Activated naive CD4-positive, alpha-beta T cell treated with Interleukin-2 at 50 U/mL for 16 hours (primary cell): Measurements from ENCODE around the gene GRK6.
"Not testable (repeated sequence)": the region's sequence is repeated elsewhere in the genome, so short reads cannot be mapped to it uniquely, and the experiment has no call there.

Source experiments
- DNase-seq: peaks from one replicate; pipeline ENCODE4 v3.0.0-alpha.2; 2020

GRK6 gene

GRCh38 chr5:177399997-177400868 is 26.2 kb upstream of the GRK6 start, which contains the start of gene PFN3:
PFN3 (minus strand) TSS chr5:177400661; CDS start chr5:177400576, 85 bp downstream.
- DNase-seq, result no peak

- DNase-seq, result peak; percentile 76
These were observed 24.0 kb upstream of the GRK6 start for GRCh38 chr5:177402271-177403043.

GRCh38 chr5:177403102-177403791 is 23.2 kb upstream of the GRK6 start:
- DNase-seq, result peak; percentile 58

GRCh38 chr5:177403792-177404640 is 22.5 kb upstream of the GRK6 start:
- DNase-seq, result peak; percentile 88

GRCh38 chr5:177404641-177405179 is 21.8 kb upstream of the GRK6 start:
- DNase-seq, result no peak

GRCh38 chr5:177405312-177405711 is 21.2 kb upstream of the GRK6 start:
- no peak for DNase-seq

GRCh38 chr5:177405805-177406204 is 20.7 kb upstream of the GRK6 start:
- DNase-seq, result no peak

- DNase-seq, result no peak
These were observed 17.3 kb upstream of the GRK6 start, which contains the start of gene F12 for GRCh38 chr5:177409043-177409801. F12 (minus strand) TSS chr5:177409564; CDS start chr5:177409527, 37 bp downstream.

- no peak for DNase-seq
These were observed 15.9 kb upstream of the GRK6 start for GRCh38 chr5:177410575-177410974.

- DNase-seq, result peak; percentile 29
These were observed 13.8 kb upstream of the GRK6 start for GRCh38 chr5:177412603-177413233.

GRCh38 chr5:177414481-177414880 is 12.0 kb upstream of the GRK6 start:
- no peak for DNase-seq

- DNase-seq, result not testable (repeated sequence)
These were observed 9.4 kb upstream of the GRK6 start for GRCh38 chr5:177417081-177417480.

- DNase-seq, result no peak
These were observed 7.4 kb upstream of the GRK6 start for GRCh38 chr5:177419046-177419445.

- not testable (repeated sequence) for DNase-seq
These were observed 6.0 kb upstream of the GRK6 start for GRCh38 chr5:177420472-177420871.

GRCh38 chr5:177421062-177421798 is 5.2 kb upstream of the GRK6 start:
- DNase-seq, result no peak

- DNase-seq, result no peak
These were observed 2.8 kb upstream of the GRK6 start for GRCh38 chr5:177423671-177424070.

GRCh38 chr5:177425196-177425800 is 1.2 kb upstream of the GRK6 start:
- no peak for DNase-seq

- peak; percentile 99 for DNase-seq
These were observed 493 bp upstream of the GRK6 start for GRCh38 chr5:177425801-177426565.
